Activated CD4-positive, alpha-beta T cell treated with anti-CD3 and anti-CD28 coated beads, Interleukin-2, amount 10 ng/mL, durations not matched to agents 7 days and 5 days (primary cell): ENCODE results near the gene CPNE2. TPM values are rescaled to one million over a fixed set of nuclear protein-coding genes. Genes with fewer than 3 reads are reported as not detected.

ENCODE experiments used
- CTCF ChIA-PET: fragments of 350-600 bp; sonication (Branson Sonifier 250); formaldehyde crosslinking; loops from one replicate; lab custom pipeline; 2021; ENCODE audit warnings: antibody characterized with exemption; lab: Charles Lee
- POLR2A ChIA-PET: fragments of 350-600 bp; sonication (Branson Sonifier 250); formaldehyde crosslinking; loops from one replicate; lab custom pipeline; 2021; ENCODE audit warnings: antibody characterized with exemption; lab: Charles Lee
- DNase-seq: peaks from one replicate; pipeline ENCODE4 v3.0.0-alpha.2; 2020
- H3K27ac Mint-ChIP-seq: one replicate; pipeline ENCODE4 v1.8.0; 2021; ENCODE audit warnings: mild to moderate bottlenecking, moderate library complexity, mixed read lengths
- H3K27me3 Mint-ChIP-seq: one replicate; pipeline ENCODE4 v1.8.0; 2021; ENCODE audit warnings: mixed read lengths
- H3K36me3 Mint-ChIP-seq: one replicate; pipeline ENCODE4 v1.8.0; 2021; ENCODE audit warnings: low read depth, mixed read lengths
- H3K4me1 Mint-ChIP-seq: one replicate; pipeline ENCODE4 v1.8.0; 2021; ENCODE audit warnings: mixed read lengths
- H3K4me3 Mint-ChIP-seq: one replicate; pipeline ENCODE4 v1.8.0; 2021; ENCODE audit warnings: mild to moderate bottlenecking, moderate library complexity, mixed read lengths
- H3K9me3 Mint-ChIP-seq: one replicate; pipeline ENCODE4 v1.8.0; 2021; ENCODE audit warnings: mixed read lengths
- total RNA-seq, 2 experiments: library from RNA; stranded (reverse); gene quantifications; one replicate each; pipeline ENCODE4 v1.2.3, GENCODE V29; 2021

The CPNE2 gene
- total RNA-seq, 2 experiments from 2014 or later = 3.1 to 3.6 TPM

DNA sequence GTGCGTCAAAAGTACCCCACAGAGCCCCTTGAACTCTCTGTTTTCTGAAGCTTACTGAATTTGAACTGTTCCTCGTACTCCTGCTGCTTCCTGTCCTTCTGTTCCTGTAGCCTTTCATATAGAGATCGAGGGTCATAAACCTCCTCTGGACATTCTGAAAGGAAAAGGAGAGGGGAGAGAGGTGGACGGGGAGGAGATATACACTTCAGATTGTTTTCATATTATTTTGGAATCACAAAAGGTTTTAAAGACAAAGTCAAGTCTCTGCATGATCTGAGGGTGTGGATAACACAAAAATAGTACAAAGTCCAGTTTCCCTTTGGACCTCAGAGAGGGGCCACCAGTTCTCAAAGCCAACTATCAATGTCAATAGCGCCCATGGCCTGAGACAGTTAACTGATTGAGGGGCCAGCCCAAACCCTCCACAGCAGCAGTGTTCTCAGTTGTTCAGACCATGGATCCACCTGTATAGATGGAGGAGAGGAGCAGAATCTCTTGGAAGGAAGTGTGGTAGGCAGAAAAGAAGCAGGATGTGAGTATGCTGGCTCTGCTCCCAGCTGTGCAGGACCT is 80.4 kb downstream of the CPNE2 start:
- CTCF ChIA-PET = interaction anchor here (1.1 kb wide), 1 partner anchor 9 kb away, joined by 3 read pairs; no protein-coding TSS in a partner anchor
- no peaks in the 10 kb centered on the region for H3K27me3 Mint-ChIP-seq
- peaks cover 37% of the 10 kb centered on the region for H3K36me3 Mint-ChIP-seq
- no peaks in the 10 kb centered on the region for H3K9me3 Mint-ChIP-seq
- H3K27ac Mint-ChIP-seq = no peak overlapping the region
- peaks cover 4% of the 10 kb centered on the region for H3K4me1 Mint-ChIP-seq
- DNase-seq = no peak
- POLR2A ChIA-PET = interaction anchor here (0.6 kb wide), 1 partner anchor 44 kb away, joined by 3 read pairs; no protein-coding TSS in a partner anchor
- H3K4me3 Mint-ChIP-seq = no peak overlapping the region

DNA sequence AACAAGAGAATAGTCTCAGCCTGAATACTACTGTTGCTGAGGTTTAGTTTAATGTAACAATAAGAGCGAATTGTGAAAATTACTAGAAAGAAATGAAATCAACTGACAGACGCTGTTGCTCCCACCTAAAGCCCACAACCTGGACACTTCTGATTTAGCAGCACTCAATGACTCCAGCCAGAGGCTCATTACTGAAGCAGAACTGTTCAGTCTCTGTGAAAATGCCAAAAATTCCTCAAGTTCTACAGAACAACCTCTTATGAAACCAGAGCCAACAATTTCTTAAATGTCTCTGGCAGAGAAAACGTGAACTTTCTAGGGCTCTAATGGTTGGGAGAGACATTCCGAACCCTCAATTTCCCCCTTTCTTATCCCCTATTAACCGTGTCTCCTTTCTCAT is 83.5 kb downstream of the CPNE2 start:
- H3K4me3 Mint-ChIP-seq = no peak overlapping the region
- ChIA-PET POLR2A (no interaction called here), CTCF (interaction anchor here (2.0 to 2.7 kb wide), 2 partner anchors 83 to 92 kb away, joined by 5 to 8 read pairs; partner anchors contain the start of gene CPNE2)
- H3K36me3 Mint-ChIP-seq = peaks cover 23% of the 10 kb centered on the region
- no peak for DNase-seq
- no peaks in the 10 kb centered on the region for H3K4me1 Mint-ChIP-seq
- no peaks in the 10 kb centered on the region for H3K27me3 Mint-ChIP-seq
- no peaks in the 10 kb centered on the region for H3K9me3 Mint-ChIP-seq
- H3K27ac Mint-ChIP-seq = no peak overlapping the region

DNA sequence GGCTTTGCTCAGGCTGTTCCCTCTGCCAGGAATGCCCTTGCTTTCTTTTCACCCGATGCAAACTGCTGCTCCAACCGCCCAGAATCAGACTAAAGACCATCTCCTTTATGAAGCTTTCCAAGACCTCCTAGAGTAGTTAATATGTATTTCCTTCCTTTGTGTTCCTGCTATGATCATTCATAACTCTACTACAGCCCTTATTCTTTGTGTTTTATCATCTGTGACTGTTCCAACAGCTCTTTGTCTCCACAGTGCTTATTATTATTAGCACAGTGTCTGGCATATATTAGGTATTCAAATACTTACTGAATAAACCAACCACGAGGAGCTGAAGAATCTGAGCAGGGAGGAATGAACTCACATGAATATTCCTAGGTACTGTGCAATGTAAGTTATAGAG is 85.8 kb downstream of the CPNE2 start:
- Mint-ChIP-seq H3K4me1 (peaks cover 13% of the 10 kb centered on the region), H3K9me3 (no peaks in the 10 kb centered on the region), H3K4me3 (no peak overlapping the region), H3K27ac (no peak overlapping the region), H3K27me3 (no peaks in the 10 kb centered on the region), H3K36me3 (peaks cover 4% of the 10 kb centered on the region)
- ChIA-PET POLR2A (no interaction called here), CTCF (interaction anchor here (0.9 to 1.2 kb wide), 2 partner anchors 9 to 29 kb away, joined by 3 read pairs; no protein-coding TSS in a partner anchor)
- DNase-seq = no peak

DNA sequence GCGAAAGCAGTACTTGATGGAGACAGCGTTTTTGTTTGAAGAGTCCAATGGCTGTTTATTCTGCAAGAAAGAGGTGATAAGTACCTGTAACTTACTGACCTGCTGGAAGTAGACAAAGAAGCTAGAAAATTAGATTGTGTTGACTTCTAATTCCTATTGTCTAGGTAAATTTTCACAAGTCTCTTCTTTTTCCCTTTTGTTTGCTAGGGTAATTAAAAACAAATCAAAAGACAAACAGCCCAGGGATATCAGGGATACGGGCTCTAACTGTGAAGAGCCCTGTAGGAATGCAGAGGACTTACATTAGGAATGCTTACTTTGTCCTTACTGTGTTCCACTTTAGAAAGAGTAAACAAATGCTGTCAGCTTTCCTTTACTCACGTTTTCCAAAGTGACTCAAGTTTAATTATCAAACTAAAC is 86.4 kb downstream of the CPNE2 start:
- no peaks in the 10 kb centered on the region for H3K27me3 Mint-ChIP-seq
- no peak overlapping the region for H3K4me3 Mint-ChIP-seq
- POLR2A ChIA-PET = no interaction called here

DNA sequence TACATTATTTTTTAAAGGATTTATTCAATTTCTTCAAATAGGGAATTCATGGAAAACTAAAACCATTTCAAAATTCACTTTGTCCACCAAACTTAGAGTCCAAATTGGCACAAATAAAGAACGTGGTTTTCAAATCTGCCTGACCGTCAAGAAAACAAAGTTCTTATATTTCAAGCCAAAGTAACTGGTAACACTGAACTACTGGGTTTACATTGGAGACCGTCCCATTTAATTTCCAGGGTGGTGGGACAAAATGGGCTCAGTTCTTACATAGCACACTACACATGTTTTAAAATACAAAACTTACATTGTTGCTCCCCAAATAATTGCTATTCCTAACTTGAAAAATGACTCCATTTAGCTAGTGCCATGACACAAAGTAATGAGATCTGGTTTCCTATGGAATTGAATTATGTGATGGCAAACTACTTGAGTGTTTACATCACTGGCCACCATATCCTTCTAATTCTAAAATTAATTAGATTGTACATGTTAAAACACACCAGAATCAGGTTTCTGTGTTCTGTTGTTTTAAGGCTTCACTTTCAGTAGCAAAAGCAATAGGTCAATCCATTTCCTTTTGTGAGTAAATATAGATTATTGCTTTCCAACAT is 86.9 kb downstream of the CPNE2 start:
- no peak overlapping the region for H3K27ac Mint-ChIP-seq
- ChIA-PET CTCF (interaction anchor here (0.6 to 1.1 kb wide), 2 partner anchors 87 to 241 kb away, joined by 3 read pairs; partner anchors contain the start of gene CPNE2), POLR2A (no interaction called here)
- H3K4me3 Mint-ChIP-seq = no peak overlapping the region
- H3K27me3 Mint-ChIP-seq = no peaks in the 10 kb centered on the region
- H3K4me1 Mint-ChIP-seq = peaks cover 21% of the 10 kb centered on the region
- no peak for DNase-seq
- H3K36me3 Mint-ChIP-seq = peaks cover 3% of the 10 kb centered on the region
- H3K9me3 Mint-ChIP-seq = no peaks in the 10 kb centered on the region

More for the DNA sequence above, 86.4 kb downstream of the CPNE2 start:
- Mint-ChIP-seq H3K9me3 (no peaks in the 10 kb centered on the region), H3K27ac (no peak overlapping the region), H3K36me3 (peaks cover under 1% of the 10 kb centered on the region), H3K4me1 (peaks cover 17% of the 10 kb centered on the region)
- CTCF ChIA-PET = no interaction called here
- DNase-seq = no peak

DNA sequence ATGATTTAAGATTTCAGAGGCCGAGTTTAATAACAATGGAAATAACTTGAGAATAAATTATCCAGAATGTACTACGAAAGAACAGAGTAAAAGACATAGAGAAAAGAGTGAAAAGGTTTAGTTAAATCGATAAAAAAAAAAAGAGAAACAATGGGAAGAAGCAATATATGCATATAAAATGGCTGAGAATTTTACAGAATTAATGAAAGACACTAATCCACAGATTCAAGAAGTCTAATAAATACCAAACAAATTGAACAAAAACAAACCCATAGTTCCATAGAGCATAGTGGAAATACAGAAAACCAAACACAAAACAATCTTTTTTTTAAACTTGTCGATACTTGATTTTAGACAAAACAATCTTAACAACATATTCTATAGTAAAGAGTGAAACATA is 91.7 kb downstream of the CPNE2 start:
- POLR2A ChIA-PET = no interaction called here
- Mint-ChIP-seq H3K27me3 (no peaks in the 10 kb centered on the region), H3K36me3 (peaks cover 12% of the 10 kb centered on the region), H3K27ac (no peak overlapping the region), H3K9me3 (peaks cover 2% of the 10 kb centered on the region), H3K4me3 (peak overlapping the region; percentile 98), H3K4me1 (peaks cover 48% of the 10 kb centered on the region)
- no peak for DNase-seq
- CTCF ChIA-PET = interaction anchor here (1.4 kb wide), 1 partner anchor 25 kb away, joined by 4 read pairs; no protein-coding TSS in a partner anchor

DNA sequence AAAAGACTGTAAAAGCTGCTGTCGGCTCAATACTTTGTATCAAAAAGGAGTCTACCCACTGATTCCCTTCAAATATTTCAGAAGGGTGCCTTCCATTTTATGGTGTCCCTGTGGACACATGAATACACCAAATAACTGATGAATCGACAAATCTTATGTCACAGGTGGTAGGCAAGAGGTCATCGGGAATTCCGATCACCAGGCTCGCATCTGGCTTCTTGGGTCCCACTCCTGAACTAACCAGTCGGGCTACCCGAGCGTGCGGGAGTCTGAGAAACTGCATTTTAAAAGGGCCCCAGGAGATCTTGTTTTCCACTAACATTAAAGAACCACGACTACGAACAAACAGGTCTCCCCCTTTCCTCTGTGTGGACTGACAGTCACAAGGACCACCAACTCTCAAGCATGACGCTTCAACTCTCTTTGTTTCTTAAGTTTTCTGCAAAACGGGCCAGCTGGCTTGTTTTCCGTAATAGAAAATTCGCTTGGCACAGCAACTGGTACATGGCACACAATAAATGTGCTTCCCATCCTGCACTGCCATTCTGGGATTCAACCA is 92.6 kb downstream of the CPNE2 start:
- Mint-ChIP-seq H3K27ac (peak overlapping the region; percentile 91), H3K36me3 (peaks cover 16% of the 10 kb centered on the region), H3K4me3 (peak overlapping the region; percentile 98), H3K4me1 (peaks cover 51% of the 10 kb centered on the region), H3K27me3 (no peaks in the 10 kb centered on the region), H3K9me3 (peaks cover 2% of the 10 kb centered on the region)
- CTCF ChIA-PET = interaction anchor here (0.6 to 2.3 kb wide), 3 partner anchors 33 to 651 kb away, joined by 3 to 11 read pairs (median 5); partner anchors contain the start of gene CPNE2
- no peak for DNase-seq
- POLR2A ChIA-PET = no interaction called here

DNA sequence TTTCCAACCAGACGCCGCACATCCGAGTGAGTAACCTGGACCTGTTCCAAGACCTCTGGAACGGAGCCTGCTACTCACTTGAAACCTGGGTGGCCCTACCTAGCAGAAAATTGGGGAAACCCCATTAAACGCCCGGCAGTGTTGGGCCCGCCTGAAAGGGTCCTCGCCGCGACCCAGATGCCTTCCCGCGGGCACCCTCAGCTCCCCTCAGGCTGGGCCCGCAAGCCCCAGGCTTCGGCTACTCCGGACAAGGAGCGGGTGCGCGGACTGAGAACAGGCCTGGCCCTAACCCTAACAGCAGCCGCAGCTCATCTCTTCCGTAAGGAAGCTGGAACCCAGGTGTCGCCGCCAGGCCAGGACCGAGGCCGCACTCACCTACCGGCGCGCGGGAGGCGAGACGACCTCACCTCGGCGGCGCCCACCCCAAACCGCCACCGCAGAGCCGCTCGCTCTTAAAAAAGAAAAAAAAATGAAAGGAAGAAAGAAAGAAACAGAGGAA is 93.1 kb downstream of the CPNE2 start:
- H3K27me3 Mint-ChIP-seq = no peaks in the 10 kb centered on the region
- ChIA-PET POLR2A (interaction anchor here (0.6 kb wide), 1 partner anchor 943 kb away, joined by 3 read pairs; no protein-coding TSS in a partner anchor), CTCF (interaction anchor here (0.6 to 2.3 kb wide), 6 partner anchors 33 to 652 kb away, joined by 3 to 11 read pairs (median 4); partner anchors contain the start of gene CPNE2)
- peak overlapping the region; percentile 98 for H3K4me3 Mint-ChIP-seq
- peaks cover 51% of the 10 kb centered on the region for H3K4me1 Mint-ChIP-seq
- H3K36me3 Mint-ChIP-seq = peaks cover 16% of the 10 kb centered on the region
- peaks cover 2% of the 10 kb centered on the region for H3K9me3 Mint-ChIP-seq
- peak overlapping the region; percentile 91 for H3K27ac Mint-ChIP-seq
- DNase-seq = peak; percentile 49

DNA sequence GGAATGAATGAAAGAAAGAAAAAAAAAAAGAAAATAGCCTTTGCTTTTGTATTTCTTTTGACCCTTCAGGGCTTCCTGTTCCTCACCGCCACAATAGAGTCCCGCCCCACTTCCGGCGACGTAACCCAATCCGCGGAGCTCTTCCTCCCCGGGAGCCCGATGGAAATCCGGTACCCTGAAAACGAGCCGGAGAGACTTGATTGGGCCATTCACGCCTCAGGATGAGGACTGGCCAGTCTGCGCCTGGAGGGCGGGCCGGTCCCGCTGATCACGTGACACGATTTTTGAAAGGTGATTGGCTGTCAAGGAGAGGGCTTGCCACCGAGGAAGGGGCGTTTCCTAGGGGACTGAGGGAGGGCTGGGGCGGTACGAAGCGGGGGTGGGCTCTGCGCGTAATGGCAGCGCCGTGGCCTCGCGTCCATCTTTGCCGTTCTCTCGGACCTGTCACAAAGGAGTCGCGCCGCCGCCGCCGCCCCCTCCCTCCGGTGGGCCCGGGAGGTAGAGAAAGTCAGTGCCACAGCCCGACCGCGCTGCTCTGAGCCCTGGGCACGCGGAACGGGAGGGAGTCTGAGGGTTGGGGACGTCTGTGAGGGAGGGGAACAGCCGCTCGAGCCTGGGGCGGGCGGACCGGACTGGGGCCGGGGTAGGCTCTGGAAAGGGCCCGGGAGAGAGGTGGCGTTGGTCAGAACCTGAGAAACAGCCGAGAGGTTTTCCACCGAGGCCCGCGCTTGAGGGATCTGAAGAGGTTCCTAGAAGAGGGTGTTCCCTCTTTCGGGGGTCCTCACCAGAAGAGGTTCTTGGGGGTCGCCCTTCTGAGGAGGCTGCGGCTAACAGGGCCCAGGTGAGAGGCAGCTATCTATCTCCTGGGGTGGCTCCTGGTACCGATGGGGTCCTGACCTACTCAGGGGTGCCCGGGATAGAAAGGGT is 93.8 kb downstream of the CPNE2 start, which contains the start of the genes PSME3IP1 and RSPRY1:
Gene PSME3IP1 (minus strand): TSS at position 95 of the 927 bp plus-strand sequence. CDS start 12,185 bp downstream, outside the sequence.
Gene RSPRY1 (plus strand): TSS at position 385 of the 927 bp plus-strand sequence. CDS start 18,330 bp downstream, outside the sequence.
- Mint-ChIP-seq H3K27me3 (no peaks in the 10 kb centered on the region), H3K4me3 (peak within 1 kb of the TSS; percentile 98), H3K9me3 (peaks cover 2% of the 10 kb centered on the region), H3K4me1 (peaks cover 54% of the 10 kb centered on the region), H3K36me3 (peaks cover 18% of the 10 kb centered on the region), H3K27ac (peak within 1 kb of the TSS; percentile 91)
- peak; percentile 100 for DNase-seq
- POLR2A ChIA-PET = interaction anchor here (0.6 kb wide), 2 partner anchors 325 to 942 kb away, joined by 3 read pairs; no protein-coding TSS in a partner anchor
- CTCF ChIA-PET = interaction anchor here (0.7 to 2.3 kb wide), 6 partner anchors 10 to 120 kb away, joined by 3 to 11 read pairs (median 4); partner anchors contain the start of gene CPNE2

DNA sequence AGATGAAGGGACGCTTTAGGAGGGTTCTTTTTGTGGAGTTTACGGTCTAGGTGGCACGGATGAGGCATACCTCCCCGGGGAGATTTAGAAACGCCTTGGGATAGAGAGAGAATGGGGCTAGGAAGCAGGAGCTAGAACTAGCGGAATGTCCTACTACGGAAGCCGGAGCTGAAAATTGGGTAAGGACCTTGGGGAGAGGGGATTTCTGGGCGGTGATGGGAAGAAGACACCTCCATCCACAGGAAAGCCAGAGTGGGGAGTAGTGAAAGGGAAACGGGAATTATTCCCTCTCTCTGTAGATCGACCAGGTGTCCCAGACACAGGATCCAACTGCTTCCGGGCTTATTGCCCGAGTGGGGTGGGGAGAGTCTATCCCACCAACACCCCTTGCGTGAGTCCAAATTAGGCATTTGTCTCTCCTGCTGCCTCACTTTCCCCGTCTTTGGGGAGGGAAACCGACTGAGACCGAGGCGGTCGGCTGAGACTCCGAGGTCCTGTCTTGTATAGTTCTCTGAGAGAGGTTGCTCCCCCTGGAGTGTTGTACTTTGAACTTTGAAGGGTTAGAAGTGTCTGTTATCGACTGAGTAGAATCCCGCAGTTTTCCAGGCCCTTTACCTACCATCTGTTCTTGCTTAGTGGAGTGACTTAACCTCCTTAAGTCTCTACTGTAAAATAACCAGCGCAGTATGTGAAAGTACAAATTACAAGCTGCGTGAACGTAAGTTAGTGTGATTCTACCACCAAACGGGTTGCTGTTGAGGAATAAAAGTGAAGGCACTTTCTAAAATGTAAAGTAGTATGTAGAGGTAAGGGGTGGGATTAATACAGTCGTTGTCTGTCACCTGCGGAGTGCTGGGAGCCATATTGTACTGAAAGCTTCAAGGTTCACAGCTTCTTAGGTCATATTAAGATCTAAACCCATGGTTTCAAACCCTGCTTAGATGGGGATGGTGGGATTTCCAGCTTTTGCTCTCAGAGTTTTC is 94.8 kb downstream of the CPNE2 start:
- ChIA-PET CTCF (interaction anchor here (1.0 to 1.3 kb wide), 2 partner anchors 9 to 46 kb away, joined by 3 read pairs; no protein-coding TSS in a partner anchor), POLR2A (interaction anchor here (0.6 kb wide), 1 partner anchor 326 kb away, joined by 3 read pairs; no protein-coding TSS in a partner anchor)
- Mint-ChIP-seq H3K4me3 (peak overlapping the region; percentile 98), H3K27me3 (no peaks in the 10 kb centered on the region), H3K27ac (peak overlapping the region; percentile 91), H3K9me3 (peaks cover 2% of the 10 kb centered on the region), H3K36me3 (peaks cover 18% of the 10 kb centered on the region), H3K4me1 (peaks cover 46% of the 10 kb centered on the region)
- peak; percentile 20 for DNase-seq
